HepG2 (cell line): ENCODE results near the gene PCBP4. TPM values are rescaled to one million over a fixed set of nuclear protein-coding genes. Genes with fewer than 3 reads are reported as not detected.

Source experiments
- AHDC1 ChIP-seq: sonication (generic); formaldehyde crosslinking; IDR thresholded peaks from 2 replicates; pipeline ENCODE4 v1.5.1; 2020; ENCODE audit warnings: mild to moderate bottlenecking, missing genetic modification reagents, borderline replicate concordance
- ETS1 ChIP-seq: sonication (generic); formaldehyde crosslinking; IDR thresholded peaks from 2 replicates; pipeline ENCODE4 v1.4.0; 2020; ENCODE audit warnings: missing genetic modification reagents
- FOXJ3 ChIP-seq: sonication (generic); formaldehyde crosslinking; IDR thresholded peaks from 2 replicates; pipeline ENCODE4 v1.4.0; 2020; ENCODE audit warnings: missing genetic modification reagents, mild to moderate bottlenecking, borderline replicate concordance
- SP5 ChIP-seq: IDR thresholded peaks from 2 replicates; pipeline ENCODE4 v1.6.1; 2016; ENCODE audit warnings: low read depth, borderline replicate concordance
- ZNF251 ChIP-seq: sonication (generic); formaldehyde crosslinking; IDR thresholded peaks from 2 replicates; pipeline ENCODE4 v1.9.0; 2021; ENCODE audit warnings: mild to moderate bottlenecking, missing genetic modification reagents
- ZNF543 ChIP-seq: sonication (generic); formaldehyde crosslinking; IDR thresholded peaks from 2 replicates; pipeline ENCODE4 v1.4.0; 2020; ENCODE audit warnings: mild to moderate bottlenecking, missing genetic modification reagents
- ZNF609 ChIP-seq: sonication (generic); formaldehyde crosslinking; IDR thresholded peaks from 2 replicates; pipeline ENCODE4 v1.4.0; 2020; ENCODE audit warnings: mild to moderate bottlenecking, missing genetic modification reagents, borderline replicate concordance
- ZNF746 ChIP-seq: sonication (generic); formaldehyde crosslinking; IDR thresholded peaks from 2 replicates; pipeline ENCODE4 v1.8.0; 2022; ENCODE audit warnings: mild to moderate bottlenecking, missing genetic modification reagents
- ZNF782 ChIP-seq: sonication (generic); formaldehyde crosslinking; IDR thresholded peaks from 2 replicates; pipeline ENCODE4 v1.4.0; 2020; ENCODE audit warnings: missing genetic modification reagents, mild to moderate bottlenecking, borderline replicate concordance
- ZSCAN30 ChIP-seq: sonication (generic); formaldehyde crosslinking; IDR thresholded peaks from 2 replicates; pipeline ENCODE4 v1.5.0; 2020; ENCODE audit warnings: mild to moderate bottlenecking, missing genetic modification reagents
- polyA plus RNA-seq, 8 experiments: library from polyadenylated mRNA; depleted of rRNA in 3 of 8; stranded (reverse) in 7 of 8; unstranded in 1 of 8; fragments of >200 nt; fragmentation: Illumina TruSeq in 4 of 8; extraction: Trizol in 4 of 8; gene quantifications; 2 replicates each; pipeline versions ENCODE4 v1.2.1 to v1.2.3, GENCODE V29; 2011 to 2016; ENCODE audit warnings: low read depth in 4 of 8, missing spikeins in 1 of 8, mixed read lengths in 1 of 8; ENCODE audit not compliant: insufficient read depth in 1 of 8
- total RNA-seq, 5 experiments: library from RNA; depleted of rRNA; stranded (reverse); fragments of >200 nt; fragmentation: Illumina TruSeq; extraction: Trizol; gene quantifications; 2 replicates each; pipeline ENCODE4 v1.2.3, GENCODE V29; 2016; ENCODE audit warnings: low read depth in 1 of 5
- TF ChIP-seq, protein P1 (sequence below): sonication (generic); formaldehyde crosslinking; IDR thresholded peaks from 2 replicates; pipeline ENCODE4 v1.5.0; 2020; ENCODE audit warnings: mild to moderate bottlenecking, missing genetic modification reagents
- TF ChIP-seq, protein P2 (sequence below): sonication (generic); formaldehyde crosslinking; IDR thresholded peaks from 2 replicates; pipeline ENCODE4 v1.4.0; 2020; ENCODE audit warnings: missing genetic modification reagents, mild to moderate bottlenecking, borderline replicate concordance

PCBP4 gene
- total and polyA plus RNA-seq, 2 of the 13 experiments (the other 11 are each of a cell fraction or from before 2014, with no cell fraction given) = 36.8 to 51.3 TPM

GRCh38 chr3:51967384-51968169 lies at the start of gene PCBP4 (continued):
- TF ChIP-seq, protein P1, sequence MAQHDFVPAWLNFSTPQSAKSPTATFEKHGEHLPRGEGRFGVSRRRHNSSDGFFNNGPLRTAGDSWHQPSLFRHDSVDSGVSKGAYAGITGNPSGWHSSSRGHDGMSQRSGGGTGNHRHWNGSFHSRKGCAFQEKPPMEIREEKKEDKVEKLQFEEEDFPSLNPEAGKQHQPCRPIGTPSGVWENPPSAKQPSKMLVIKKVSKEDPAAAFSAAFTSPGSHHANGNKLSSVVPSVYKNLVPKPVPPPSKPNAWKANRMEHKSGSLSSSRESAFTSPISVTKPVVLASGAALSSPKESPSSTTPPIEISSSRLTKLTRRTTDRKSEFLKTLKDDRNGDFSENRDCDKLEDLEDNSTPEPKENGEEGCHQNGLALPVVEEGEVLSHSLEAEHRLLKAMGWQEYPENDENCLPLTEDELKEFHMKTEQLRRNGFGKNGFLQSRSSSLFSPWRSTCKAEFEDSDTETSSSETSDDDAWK = no peak
- TF ChIP-seq ZNF543 (no peak), FOXJ3 (CRISPR knock-in tag) (no peak), ZNF251 (no peak), ZNF609 (no peak), AHDC1 (no peak), ZNF782 (CRISPR knock-in tag) (no peak), ZNF746 (CRISPR knock-in tag) (no peak), SP5 (CRISPR knock-in tag) (no peak), ZSCAN30 (CRISPR knock-in tag) (no peak), ETS1 (CRISPR knock-in tag) (no peak)
- TF ChIP-seq, protein P2, sequence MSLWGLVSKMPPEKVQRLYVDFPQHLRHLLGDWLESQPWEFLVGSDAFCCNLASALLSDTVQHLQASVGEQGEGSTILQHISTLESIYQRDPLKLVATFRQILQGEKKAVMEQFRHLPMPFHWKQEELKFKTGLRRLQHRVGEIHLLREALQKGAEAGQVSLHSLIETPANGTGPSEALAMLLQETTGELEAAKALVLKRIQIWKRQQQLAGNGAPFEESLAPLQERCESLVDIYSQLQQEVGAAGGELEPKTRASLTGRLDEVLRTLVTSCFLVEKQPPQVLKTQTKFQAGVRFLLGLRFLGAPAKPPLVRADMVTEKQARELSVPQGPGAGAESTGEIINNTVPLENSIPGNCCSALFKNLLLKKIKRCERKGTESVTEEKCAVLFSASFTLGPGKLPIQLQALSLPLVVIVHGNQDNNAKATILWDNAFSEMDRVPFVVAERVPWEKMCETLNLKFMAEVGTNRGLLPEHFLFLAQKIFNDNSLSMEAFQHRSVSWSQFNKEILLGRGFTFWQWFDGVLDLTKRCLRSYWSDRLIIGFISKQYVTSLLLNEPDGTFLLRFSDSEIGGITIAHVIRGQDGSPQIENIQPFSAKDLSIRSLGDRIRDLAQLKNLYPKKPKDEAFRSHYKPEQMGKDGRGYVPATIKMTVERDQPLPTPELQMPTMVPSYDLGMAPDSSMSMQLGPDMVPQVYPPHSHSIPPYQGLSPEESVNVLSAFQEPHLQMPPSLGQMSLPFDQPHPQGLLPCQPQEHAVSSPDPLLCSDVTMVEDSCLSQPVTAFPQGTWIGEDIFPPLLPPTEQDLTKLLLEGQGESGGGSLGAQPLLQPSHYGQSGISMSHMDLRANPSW = no peak
